GM12878 (cell line): ENCODE measurements around the gene HIC1. TPM values are rescaled to one million over a fixed set of nuclear protein-coding genes. Genes with fewer than 3 reads are reported as not detected.
"Not testable (repeated sequence)": the region's sequence is repeated elsewhere in the genome, so short reads cannot be mapped to it uniquely, and the experiment has no call there.

ENCODE experiments used
- ATAC-seq: fragments of 200-7000 bp; cut with Tn5 transposase; 3 replicates; pipeline ENCODE4 v1.9.1; 2020; ENCODE audit warnings: mild to moderate bottlenecking, moderate library complexity
- BruUV-seq: library from RNA; stranded (reverse); fragments of 400-500 nt; replicated peaks from 2 replicates; lab custom pipeline; 2021; lab: Mats Ljungman, UMichigan
- CTCF ChIA-PET: fragments of 300-600 bp; sonication (Branson Sonifier 250); formaldehyde crosslinking; extraction: SDS; loops from one replicate; lab custom pipeline; 2021; ENCODE audit warnings: inconsistent platforms; lab: Yijun Ruan, JAX
- POLR2A ChIA-PET: fragments of 350-600 bp; formaldehyde crosslinking; extraction: SDS; loops from one replicate; lab custom pipeline; 2021; ENCODE audit warnings: inconsistent platforms; lab: Charles Lee
- RAD21 ChIA-PET: fragments of 300-600 bp; sonication (Branson Sonifier 250); formaldehyde crosslinking; loops from one replicate; lab custom pipeline; 2023; ENCODE audit warnings: antibody characterized with exemption; ENCODE audit not compliant: unreplicated experiment; lab: Charles Lee
- SMC1A ChIA-PET: fragments of 300-600 bp; sonication (Branson Sonifier 250); formaldehyde crosslinking; loops from one replicate; lab custom pipeline; 2023; ENCODE audit not compliant: unreplicated experiment, uncharacterized antibody; lab: Charles Lee
- DNase-seq: peaks from one replicate; pipeline ENCODE4 v3.0.0-alpha.2; 2011; ENCODE audit warnings: low read depth, low spot score
- FAIRE-seq: peaks from 3 replicates; lab custom pipeline; 2011; peaks lifted over from hg19 to GRCh38; lab: Jason Lieb, UNC
- H2AFZ ChIP-seq: 2 replicates; pipeline ENCODE4 v1.6.0; 2011; ENCODE audit warnings: low read depth, low read length, control low read depth; ENCODE audit not compliant: control insufficient read depth
- H3K27ac ChIP-seq: 2 replicates; pipeline ENCODE4 v1.5.1; 2011; ENCODE audit warnings: control low read depth; ENCODE audit not compliant: control insufficient read depth, insufficient read depth
- H3K27me3 ChIP-seq, 2 experiments: replicated peaks in 1 of 2; 2 replicates each; pipeline versions ENCODE4 v1.6.0 to v1.6.1; 2011; ENCODE audit warnings: low read length in 1 of 2; ENCODE audit not compliant: control insufficient read depth in 2 of 2, insufficient read depth in 2 of 2
- H3K36me3 ChIP-seq, 2 experiments: 2 replicates each; pipeline ENCODE4 v1.5.1; 2011; ENCODE audit warnings: low read length in 1 of 2; ENCODE audit not compliant: control insufficient read depth in 2 of 2, insufficient read depth in 2 of 2
- H3K4me1 ChIP-seq: 2 replicates; pipeline ENCODE4 v1.6.1; 2011; ENCODE audit warnings: mild to moderate bottlenecking, low read length, moderate library complexity, mixed read lengths; ENCODE audit not compliant: control insufficient read depth, insufficient read depth
- H3K4me2 ChIP-seq: 2 replicates; pipeline ENCODE4 v1.6.0; 2011; ENCODE audit warnings: control low read depth; ENCODE audit not compliant: control insufficient read depth, insufficient read depth
- H3K4me3 ChIP-seq: fragments of 200-600 bp; sonication (generic); 2 replicates; pipeline ENCODE4 v1.5.1; 2016
- H3K79me2 ChIP-seq: 2 replicates; pipeline ENCODE4 v1.6.0; 2011; ENCODE audit warnings: low read length; ENCODE audit not compliant: control insufficient read depth, insufficient read depth
- H3K9ac ChIP-seq: 2 replicates; pipeline ENCODE4 v1.8.0; 2011; ENCODE audit warnings: low read length, control low read depth, mixed read lengths; ENCODE audit not compliant: control insufficient read depth, insufficient read depth
- H3K9me3 ChIP-seq: replicated peaks from 3 replicates; pipeline ENCODE4 v1.5.1; 2011; ENCODE audit warnings: mild to moderate bottlenecking, low read length; ENCODE audit not compliant: control insufficient read depth, insufficient read depth
- H4K20me1 ChIP-seq: 2 replicates; pipeline ENCODE4 v1.6.0; 2011; ENCODE audit not compliant: control insufficient read depth, insufficient read depth
- BHLHE40 ChIP-seq, 2 experiments: fragments of 450-650 bp in 1 of 2; IDR thresholded peaks; 2 replicates each; pipeline ENCODE4 v1.6.1; 2011 to 2017; ENCODE audit warnings: low read depth in 2 of 2, borderline replicate concordance in 1 of 2, improper control_type of control experiment in 1 of 2, low read length in 1 of 2, mild to moderate bottlenecking in 1 of 2
- CBFB ChIP-seq: IDR thresholded peaks from 2 replicates; pipeline ENCODE4 v1.6.1; 2016; ENCODE audit warnings: antibody characterized with exemption, low read depth
- E2F8 ChIP-seq: fragments of 450-650 bp; IDR thresholded peaks from 2 replicates; pipeline ENCODE4 v1.6.1; 2018; ENCODE audit warnings: mild to moderate bottlenecking, low read depth, moderate library complexity; ENCODE audit not compliant: partially characterized antibody
- EP300 ChIP-seq, 2 experiments: fragments of 150-350 bp in 1 of 2; IDR thresholded peaks; 2 replicates each; pipeline ENCODE4 v1.6.1; 2011 to 2012; ENCODE audit warnings: low read depth in 2 of 2, low read length in 2 of 2, borderline replicate concordance in 1 of 2, improper control_type of control experiment in 1 of 2, inconsistent platforms in 1 of 2; ENCODE audit not compliant: control insufficient read depth in 1 of 2
- IKZF1 ChIP-seq: fragments of 450-650 bp; conservative IDR thresholded peaks from 2 replicates; pipeline ENCODE4 v1.6.1; 2017; ENCODE audit warnings: antibody characterized with exemption, mild to moderate bottlenecking
- NFXL1 ChIP-seq: fragments of 450-650 bp; IDR thresholded peaks from 2 replicates; pipeline ENCODE4 v1.6.1; 2017; ENCODE audit warnings: antibody characterized with exemption, mild to moderate bottlenecking, borderline replicate concordance
- NR2C1 ChIP-seq: fragments of 450-650 bp; IDR thresholded peaks from 2 replicates; pipeline ENCODE4 v1.6.1; 2017; ENCODE audit warnings: antibody characterized with exemption, mild to moderate bottlenecking, moderate library complexity
- POLR2A ChIP-seq: IDR thresholded peaks from 2 replicates; pipeline ENCODE4 v1.6.1; 2011; ENCODE audit warnings: low read depth, mild to moderate bottlenecking, low read length
- RAD21 ChIP-seq: IDR thresholded peaks from 2 replicates; pipeline ENCODE4 v1.6.1; 2011; ENCODE audit warnings: mild to moderate bottlenecking, low read depth, low read length, moderate library complexity; ENCODE audit not compliant: insufficient read depth
- RBBP5 ChIP-seq: fragments of 200-600 bp; sonication (generic); conservative IDR thresholded peaks from 2 replicates; pipeline ENCODE4 v1.6.1; 2016
- SMARCA5 ChIP-seq: fragments of 450-650 bp; IDR thresholded peaks from 2 replicates; pipeline ENCODE4 v1.6.1; 2017; ENCODE audit warnings: mild to moderate bottlenecking
- SREBF2 ChIP-seq: IDR thresholded peaks from 2 replicates; pipeline ENCODE4 v1.6.1; 2012; ENCODE audit warnings: mild to moderate bottlenecking, low read length
- ZBED1 ChIP-seq: IDR thresholded peaks from 2 replicates; pipeline ENCODE4 v1.6.1; 2016; ENCODE audit warnings: borderline replicate concordance
- WGBS: methylation state at CpG from one replicate; pipeline ENCODE4 v1.1.6; 2016; ENCODE audit warnings: low lambda C conversion rate; ENCODE audit not compliant: insufficient replicate concordance, insufficient coverage; ENCODE audit errors: missing lambda C conversion rate; 5-methylcytosine and 5-hydroxymethylcytosine counted together
- in situ Hi-C: fragments of 300-500 bp; cut with MboI; formaldehyde crosslinking; loops from 9 replicates; pipeline ENCODE4 v1.14.3; 2018; ENCODE audit warnings: mixed read lengths
- intact Hi-C: fragments of 100-400 bp; cut with micrococcal nuclease; formaldehyde crosslinking; loops from one replicate; pipeline ENCODE4 v1.14.2; 2022; ENCODE audit not compliant: unreplicated experiment
- polyA plus RNA-seq, 11 experiments: library from polyadenylated mRNA; depleted of rRNA in 4 of 11; unstranded in 6 of 11; stranded (reverse) in 5 of 11; fragments of >200 nt; fragmentation: Nextera tagmentation in 4 of 11; fragmentation: Illumina TruSeq in 1 of 11; extraction: Ambion mirVana in 4 of 11; extraction: Trizol in 1 of 11; gene quantifications; 1 replicate in 1 of 11; 2 replicates in 10 of 11; pipeline versions ENCODE4 v1.2.1 to v1.2.3, GENCODE V29; 2011 to 2016; ENCODE audit warnings: inconsistent platforms in 2 of 11, missing spikeins in 2 of 11, low read depth in 1 of 11
- total RNA-seq, 4 experiments: library from RNA; depleted of rRNA in 3 of 4; stranded (reverse); fragments of >200 nt in 3 of 4; fragmentation: Illumina TruSeq in 1 of 4; extraction: Trizol in 1 of 4; gene quantifications; 2 replicates each; pipeline versions ENCODE4 v1.2.1 to v1.2.3, GENCODE V29; 2013 to 2021

Gene HIC1
- total and polyA plus RNA-seq, 10 of the 15 experiments (the other 5 are each of a cell fraction or from before 2014, with no cell fraction given), result 0.11 to 61.1 (median 4.9) TPM

GRCh38 chr17:2013220-2013993, 41.5 kb upstream of the HIC1 start:
- in situ Hi-C loops, result loop anchor here (25.0 kb wide), 1 partner anchor 101 kb away; no protein-coding TSS in a partner anchor
- H3K4me3 ChIP-seq, CTCF ChIA-PET, RAD21 ChIA-PET, H3K9ac ChIP-seq, H3K4me2 ChIP-seq, H3K79me2 ChIP-seq, FAIRE-seq, ATAC-seq, H4K20me1 ChIP-seq, DNase-seq, H3K27ac ChIP-seq, H2AFZ ChIP-seq, intact Hi-C loops, BruUV-seq, H3K36me3 ChIP-seq, H3K9me3 ChIP-seq, H3K27me3 ChIP-seq: not testable (repeated sequence)
- 84% methylated on average over 6 of the region's 6 CpGs for WGBS
- peaks cover 10% of the 10 kb centered on the region for H3K4me1 ChIP-seq
- POLR2A ChIA-PET, result interaction anchor here (0.6 to 0.7 kb wide), 3 partner anchors 50 to 860 kb away, joined by 3 read pairs; no protein-coding TSS in a partner anchor
- SMC1A ChIA-PET, result interaction anchor here (1.2 kb wide), 1 partner anchor 105 kb away, joined by 3 read pairs; no protein-coding TSS in a partner anchor

- WGBS, result 100% methylated on average over 1 of the region's 1 CpG
- POLR2A ChIA-PET, result no interaction called here
- no peak for TF ChIP-seq CBFB
- no peak for TF ChIP-seq NFXL1
- TF ChIP-seq NR2C1, result no peak
- no peak for TF ChIP-seq BHLHE40 (IDR thresholded peaks at IDR 0.05; ENCODE audit: borderline replicate concordance in 1 of 2, low read depth in 2 of 2, low read length in 1 of 2)
- no peak for TF ChIP-seq RBBP5
- no peak for TF ChIP-seq RAD21
- no peak for TF ChIP-seq IKZF1
- TF ChIP-seq POLR2A, result no peak
- TF ChIP-seq EP300 (IDR thresholded peaks at IDR 0.05; ENCODE audit: borderline replicate concordance in 1 of 2, control insufficient read depth in 1 of 2, low read depth in 2 of 2, low read length in 2 of 2), result no peak
- no peak for TF ChIP-seq SMARCA5
- no peak for TF ChIP-seq SREBF2
- TF ChIP-seq ZBED1, result no peak
- TF ChIP-seq E2F8, result no peak
Observed at GRCh38 chr17:2013994-2014317, 40.9 kb upstream of the HIC1 start.

More at GRCh38 chr17:2013994-2014317, 40.9 kb upstream of the HIC1 start:
- no peak for DNase-seq
- Histone ChIP-seq H3K9ac (no peak overlapping the region), H3K79me2 (no peaks in the 10 kb centered on the region), H3K27ac (no peak overlapping the region), H3K9me3 (no peaks in the 10 kb centered on the region; the same call in 2 of the 3 replicates), H3K4me2 (no peak overlapping the region), H3K4me1 (peaks cover 10% of the 10 kb centered on the region), H2AFZ (no peak overlapping the region), H3K4me3 (no peak overlapping the region), H3K27me3 (peaks cover 0 to 1% of the 10 kb centered on the region in 2 experiments; a peak in 2 of 4 replicates), H3K36me3 (no peaks in the 10 kb centered on the region), H4K20me1 (no peaks in the 10 kb centered on the region)
- no TSS peak for BruUV-seq
- ChIA-PET RAD21 (no interaction called here), CTCF (no interaction called here), SMC1A (interaction anchor here (1.2 kb wide), 1 partner anchor 105 kb away, joined by 3 read pairs; no protein-coding TSS in a partner anchor)
- no peak for FAIRE-seq
- in situ Hi-C loops (loop anchor here (25.0 kb wide), 1 partner anchor 102 kb away; no protein-coding TSS in a partner anchor), intact Hi-C loops (no loop called here)
- ATAC-seq, result no peak
